WTC11 (cell line): Measurements from ENCODE around the gene EIF3B. TPM values are rescaled to one million over a fixed set of nuclear protein-coding genes. Genes with fewer than 3 reads are reported as not detected.

Source experiments
- ATAC-seq: fragments of 200-7000 bp; cut with Tn5 transposase; 2 replicates; pipeline ENCODE4 v1.10.0; 2021; ENCODE audit warnings: mild to moderate bottlenecking, moderate library complexity
- CTCF ChIA-PET: fragments of 300-600 bp; sonication (Branson Sonifier 250); formaldehyde crosslinking; loops from one replicate; lab custom pipeline; 2021; ENCODE audit warnings: antibody characterized with exemption; lab: Charles Lee
- POLR2A ChIA-PET: fragments of 350-600 bp; sonication (Branson Sonifier 250); formaldehyde crosslinking; loops from one replicate; lab custom pipeline; 2021; ENCODE audit warnings: antibody characterized with exemption; lab: Charles Lee
- DNase-seq: peaks from one replicate; pipeline ENCODE4 v3.0.0; 2021; ENCODE audit warnings: low spot score
- H3K27ac Mint-ChIP-seq: 2 replicates; pipeline ENCODE4 v1.8.0; 2021; ENCODE audit warnings: mixed read lengths
- H3K27me3 Mint-ChIP-seq: 2 replicates; pipeline ENCODE4 v1.8.0; 2021; ENCODE audit warnings: low read depth, mild to moderate bottlenecking, moderate library complexity, mixed read lengths
- H3K36me3 Mint-ChIP-seq: 2 replicates; pipeline ENCODE4 v1.8.0; 2021; ENCODE audit warnings: mixed read lengths
- H3K4me1 Mint-ChIP-seq: 2 replicates; pipeline ENCODE4 v1.8.0; 2022; ENCODE audit warnings: mixed read lengths
- H3K4me3 Mint-ChIP-seq: 2 replicates; pipeline ENCODE4 v1.8.0; 2021; ENCODE audit warnings: mild to moderate bottlenecking, moderate library complexity, mixed read lengths
- H3K9me3 Mint-ChIP-seq: 2 replicates; pipeline ENCODE4 v1.8.0; 2021; ENCODE audit warnings: mixed read lengths
- ATF1 ChIP-seq: sonication (generic); formaldehyde crosslinking; IDR thresholded peaks from 2 replicates; pipeline ENCODE4 v1.8.1; 2023; ENCODE audit warnings: mild to moderate bottlenecking, moderate library complexity, missing genetic modification reagents
- CTCF ChIP-seq: fragments of 200-600 bp; IDR thresholded peaks from 2 replicates; pipeline ENCODE4 v1.8.0; 2022; ENCODE audit warnings: antibody characterized with exemption
- ELF4 ChIP-seq: sonication (generic); formaldehyde crosslinking; IDR thresholded peaks from 2 replicates; pipeline ENCODE4 v1.8.1; 2022; ENCODE audit warnings: low read depth, mild to moderate bottlenecking, moderate library complexity, missing genetic modification reagents
- ETV6 ChIP-seq: sonication (generic); formaldehyde crosslinking; IDR thresholded peaks from 2 replicates; pipeline ENCODE4 v1.8.1; 2022; ENCODE audit warnings: mild to moderate bottlenecking, missing genetic modification reagents
- FOXP1 ChIP-seq: sonication (generic); formaldehyde crosslinking; IDR thresholded peaks from 2 replicates; pipeline ENCODE4 v1.8.0; 2022; ENCODE audit warnings: missing genetic modification reagents, mild to moderate bottlenecking, moderate library complexity, borderline replicate concordance
- JAZF1 ChIP-seq: fragments of 250-450 bp; sonication (Bioruptor Pico); IDR thresholded peaks from 2 replicates; pipeline ENCODE4 v1.9.0; 2021; ENCODE audit warnings: moderate library complexity, mild to moderate bottlenecking, inconsistent platforms
- MXD4 ChIP-seq: fragments of 250-450 bp; sonication (Bioruptor Pico); IDR thresholded peaks from 2 replicates; pipeline ENCODE4 v1.8.0; 2021; ENCODE audit warnings: mild to moderate bottlenecking, moderate library complexity, borderline replicate concordance
- SMAD4 ChIP-seq: sonication (generic); formaldehyde crosslinking; IDR thresholded peaks from 2 replicates; pipeline ENCODE4 v1.8.0; 2022; ENCODE audit warnings: mild to moderate bottlenecking, missing genetic modification reagents
- SP1 ChIP-seq: sonication (generic); formaldehyde crosslinking; conservative IDR thresholded peaks from 2 replicates; pipeline ENCODE4 v1.8.1; 2022; ENCODE audit warnings: missing genetic modification reagents
- TEAD1 ChIP-seq: sonication (generic); formaldehyde crosslinking; IDR thresholded peaks from 2 replicates; pipeline ENCODE4 v1.8.0; 2022; ENCODE audit warnings: mild to moderate bottlenecking, missing genetic modification reagents
- USF1 ChIP-seq: sonication (generic); formaldehyde crosslinking; IDR thresholded peaks from 2 replicates; pipeline ENCODE4 v1.8.0; 2022; ENCODE audit warnings: mild to moderate bottlenecking, missing genetic modification reagents
- ZNF138 ChIP-seq: sonication (generic); formaldehyde crosslinking; conservative IDR thresholded peaks from 2 replicates; pipeline ENCODE4 v1.8.1; 2022; ENCODE audit warnings: mild to moderate bottlenecking, moderate library complexity, missing genetic modification reagents
- ZNF219 ChIP-seq: sonication (generic); formaldehyde crosslinking; IDR thresholded peaks from 2 replicates; pipeline ENCODE4 v1.8.0; 2023; ENCODE audit warnings: missing genetic modification reagents, mild to moderate bottlenecking, borderline replicate concordance
- ZNF263 ChIP-seq: sonication (generic); formaldehyde crosslinking; IDR thresholded peaks from 2 replicates; pipeline ENCODE4 v1.8.1; 2022; ENCODE audit warnings: low read depth, mild to moderate bottlenecking, moderate library complexity, missing genetic modification reagents
- ZNF317 ChIP-seq: sonication (generic); formaldehyde crosslinking; IDR thresholded peaks from 2 replicates; pipeline ENCODE4 v1.8.1; 2023; ENCODE audit warnings: low read depth, mild to moderate bottlenecking, moderate library complexity, missing genetic modification reagents, borderline replicate concordance
- ZNF416 ChIP-seq: fragments of 250-450 bp; sonication (Bioruptor Pico); IDR thresholded peaks from 2 replicates; pipeline ENCODE4 v1.9.0; 2021; ENCODE audit warnings: mild to moderate bottlenecking, inconsistent platforms
- ZNF532 ChIP-seq: fragments of 250-450 bp; sonication (Bioruptor Pico); IDR thresholded peaks from 2 replicates; pipeline ENCODE4 v1.9.0; 2021; ENCODE audit warnings: mild to moderate bottlenecking, borderline replicate concordance
- total RNA-seq: library from RNA; stranded (reverse); gene quantifications from 3 replicates; pipeline ENCODE4 v1.2.3, GENCODE V29; 2021
- TF ChIP-seq, protein P1 (sequence below): sonication (generic); formaldehyde crosslinking; conservative IDR thresholded peaks from 2 replicates; pipeline ENCODE4 v1.8.1; 2023; ENCODE audit warnings: mild to moderate bottlenecking, low read depth, missing genetic modification reagents, moderate library complexity
- TF ChIP-seq, protein P2 (sequence below): sonication (generic); formaldehyde crosslinking; IDR thresholded peaks from 2 replicates; pipeline ENCODE4 v1.8.1; 2023; ENCODE audit warnings: mild to moderate bottlenecking, missing genetic modification reagents, moderate library complexity
- TF ChIP-seq, protein P3 (sequence below): sonication (generic); formaldehyde crosslinking; IDR thresholded peaks from 2 replicates; pipeline ENCODE4 v1.8.1; 2022; ENCODE audit warnings: mild to moderate bottlenecking, moderate library complexity, missing genetic modification reagents

Gene EIF3B
- total RNA-seq, 1 experiment from 2014 or later: 361 TPM

DNA sequence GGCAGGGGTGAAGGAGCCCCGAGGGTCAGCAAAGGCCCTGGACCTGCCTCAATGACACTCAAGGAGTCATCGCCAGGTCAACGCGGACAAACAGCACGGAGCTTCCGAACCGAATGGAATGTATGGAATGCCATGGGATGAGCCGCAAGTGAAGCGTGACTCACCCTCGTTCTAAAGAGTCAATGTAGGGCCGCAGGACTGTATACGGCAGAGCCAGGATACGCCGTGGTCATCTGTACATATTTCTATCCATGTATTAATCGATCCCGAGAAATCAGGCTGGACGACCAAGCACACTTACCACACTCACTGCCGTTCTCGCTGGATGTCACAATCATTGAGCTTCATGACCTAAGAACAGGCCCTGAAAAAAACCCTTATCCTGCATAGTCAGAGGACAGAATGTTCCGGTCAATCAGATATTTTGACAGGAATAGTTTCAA lies 44.7 kb upstream of the EIF3B start:
- ATAC-seq (peak; percentile 67), DNase-seq (peak; percentile 68)
- ChIA-PET POLR2A (interaction anchor here (1.0 kb wide), 1 partner anchor 10 kb away, joined by 3 read pairs; no protein-coding TSS in a partner anchor), CTCF (interaction anchor here (1.6 kb wide), 1 partner anchor 38 kb away, joined by 6 read pairs; no protein-coding TSS in a partner anchor)
- TF ChIP-seq ZNF416 (CRISPR knock-in tag) (no peak), ZNF219 (CRISPR knock-in tag) (no peak), ZNF263 (CRISPR knock-in tag) (no peak), MXD4 (CRISPR knock-in tag) (no peak), JAZF1 (CRISPR knock-in tag) (no peak), CTCF (no peak), ZNF138 (CRISPR knock-in tag) (no peak), TEAD1 (no peak), ATF1 (no peak), SMAD4 (CRISPR knock-in tag) (no peak), FOXP1 (CRISPR knock-in tag) (no peak), USF1 (no peak), SP1 (no peak)
- TF ChIP-seq, protein P1, sequence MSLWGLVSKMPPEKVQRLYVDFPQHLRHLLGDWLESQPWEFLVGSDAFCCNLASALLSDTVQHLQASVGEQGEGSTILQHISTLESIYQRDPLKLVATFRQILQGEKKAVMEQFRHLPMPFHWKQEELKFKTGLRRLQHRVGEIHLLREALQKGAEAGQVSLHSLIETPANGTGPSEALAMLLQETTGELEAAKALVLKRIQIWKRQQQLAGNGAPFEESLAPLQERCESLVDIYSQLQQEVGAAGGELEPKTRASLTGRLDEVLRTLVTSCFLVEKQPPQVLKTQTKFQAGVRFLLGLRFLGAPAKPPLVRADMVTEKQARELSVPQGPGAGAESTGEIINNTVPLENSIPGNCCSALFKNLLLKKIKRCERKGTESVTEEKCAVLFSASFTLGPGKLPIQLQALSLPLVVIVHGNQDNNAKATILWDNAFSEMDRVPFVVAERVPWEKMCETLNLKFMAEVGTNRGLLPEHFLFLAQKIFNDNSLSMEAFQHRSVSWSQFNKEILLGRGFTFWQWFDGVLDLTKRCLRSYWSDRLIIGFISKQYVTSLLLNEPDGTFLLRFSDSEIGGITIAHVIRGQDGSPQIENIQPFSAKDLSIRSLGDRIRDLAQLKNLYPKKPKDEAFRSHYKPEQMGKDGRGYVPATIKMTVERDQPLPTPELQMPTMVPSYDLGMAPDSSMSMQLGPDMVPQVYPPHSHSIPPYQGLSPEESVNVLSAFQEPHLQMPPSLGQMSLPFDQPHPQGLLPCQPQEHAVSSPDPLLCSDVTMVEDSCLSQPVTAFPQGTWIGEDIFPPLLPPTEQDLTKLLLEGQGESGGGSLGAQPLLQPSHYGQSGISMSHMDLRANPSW (CRISPR knock-in tag): no peak
- Mint-ChIP-seq H3K4me1 (peaks cover 20% of the 10 kb centered on the region), H3K27ac (peak overlapping the region; percentile 95), H3K9me3 (no peaks in the 10 kb centered on the region), H3K4me3 (no peak overlapping the region), H3K27me3 (no peaks in the 10 kb centered on the region), H3K36me3 (peaks cover 10% of the 10 kb centered on the region; the same call in 1 of the 2 replicates)

GRCh38 chr7:2312267-2312929 lies 42.2 kb upstream of the EIF3B start:
- ChIA-PET POLR2A (no interaction called here), CTCF (no interaction called here)
- Mint-ChIP-seq H3K27ac (peak overlapping the region; percentile 73), H3K4me1 (peaks cover 20% of the 10 kb centered on the region), H3K9me3 (no peaks in the 10 kb centered on the region), H3K27me3 (no peaks in the 10 kb centered on the region), H3K4me3 (peak overlapping the region; percentile 51), H3K36me3 (peaks cover 10% of the 10 kb centered on the region; the same call in 1 of the 2 replicates)
- DNase-seq (no peak), ATAC-seq (no peak)
- TF ChIP-seq ZNF532 (CRISPR knock-in tag): no peak
- TF ChIP-seq ELF4: no peak
- TF ChIP-seq, protein P2, sequence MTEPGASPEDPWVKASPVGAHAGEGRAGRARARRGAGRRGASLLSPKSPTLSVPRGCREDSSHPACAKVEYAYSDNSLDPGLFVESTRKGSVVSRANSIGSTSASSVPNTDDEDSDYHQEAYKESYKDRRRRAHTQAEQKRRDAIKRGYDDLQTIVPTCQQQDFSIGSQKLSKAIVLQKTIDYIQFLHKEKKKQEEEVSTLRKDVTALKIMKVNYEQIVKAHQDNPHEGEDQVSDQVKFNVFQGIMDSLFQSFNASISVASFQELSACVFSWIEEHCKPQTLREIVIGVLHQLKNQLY (CRISPR knock-in tag): no peak
- TF ChIP-seq, protein P3, sequence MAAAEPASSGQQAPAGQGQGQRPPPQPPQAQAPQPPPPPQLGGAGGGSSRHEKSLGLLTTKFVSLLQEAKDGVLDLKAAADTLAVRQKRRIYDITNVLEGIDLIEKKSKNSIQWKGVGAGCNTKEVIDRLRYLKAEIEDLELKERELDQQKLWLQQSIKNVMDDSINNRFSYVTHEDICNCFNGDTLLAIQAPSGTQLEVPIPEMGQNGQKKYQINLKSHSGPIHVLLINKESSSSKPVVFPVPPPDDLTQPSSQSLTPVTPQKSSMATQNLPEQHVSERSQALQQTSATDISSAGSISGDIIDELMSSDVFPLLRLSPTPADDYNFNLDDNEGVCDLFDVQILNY (CRISPR knock-in tag): no peak
- TF ChIP-seq FOXP1 (CRISPR knock-in tag): no peak
- no peak for TF ChIP-seq ETV6 (CRISPR knock-in tag)
- no peak for TF ChIP-seq SP1
- no peak for TF ChIP-seq CTCF
- TF ChIP-seq ZNF317 (CRISPR knock-in tag): no peak
